IPS-NIHi7 (cell line): ENCODE results near the gene AGMO.
"Not testable (repeated sequence)": the region's sequence is repeated elsewhere in the genome, so short reads cannot be mapped to it uniquely, and the experiment has no call there.

Experiments used
- DNase-seq: peaks from one replicate; pipeline ENCODE4 v3.0.0; 2012; ENCODE audit warnings: mixed read lengths; ENCODE audit errors: extremely low spot score

Gene AGMO

DNA sequence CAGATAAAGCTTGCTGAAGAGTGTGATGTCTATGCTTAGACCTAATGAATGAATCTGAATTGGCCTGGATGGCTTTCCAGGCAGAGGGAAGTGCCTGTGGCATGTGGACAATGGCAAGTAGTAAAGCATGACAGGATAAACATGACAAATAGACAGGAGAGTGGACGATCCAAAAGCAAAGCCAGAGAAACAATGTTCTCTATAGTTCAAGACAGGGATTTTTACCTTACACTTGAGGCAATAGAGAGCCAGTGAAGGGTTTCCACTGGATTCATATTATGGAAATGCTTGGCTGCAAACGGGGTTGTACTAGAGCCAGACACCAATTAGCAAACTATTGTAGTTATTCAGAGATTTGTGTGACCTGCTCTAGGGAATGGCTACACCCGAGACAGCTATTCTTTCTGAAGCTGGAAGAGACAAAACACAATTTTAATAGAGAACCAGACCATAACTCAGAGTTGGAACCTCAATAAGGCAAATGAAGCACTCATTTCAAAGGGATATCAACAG lies 2.3 kb downstream of the AGMO start:
- no peak for DNase-seq

- DNase-seq = no peak
Observed at GRCh38 chr7:15558756-15559155, 3.1 kb downstream of the AGMO start.

DNA sequence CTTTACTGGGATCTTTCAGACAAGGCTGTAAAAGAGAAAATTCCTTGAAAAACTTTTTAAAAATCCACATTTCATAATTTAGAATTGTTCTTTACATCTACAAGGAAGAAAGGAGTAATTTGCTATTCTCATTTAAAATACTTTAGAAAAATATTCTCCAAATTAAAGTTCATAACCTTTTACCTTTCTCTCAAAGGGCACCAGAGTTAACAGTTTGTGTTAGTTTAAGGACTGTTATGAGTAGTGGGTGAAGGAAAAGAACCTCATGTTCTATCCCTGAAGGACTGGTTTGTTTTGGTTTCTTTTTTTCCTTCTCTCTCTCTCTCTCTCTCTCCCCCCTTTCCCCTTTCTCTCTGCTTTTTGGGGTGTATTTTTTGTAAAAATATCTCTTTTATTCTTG lies 4.1 kb downstream of the AGMO start:
- DNase-seq = no peak

GRCh38 chr7:15557186-15557585 lies 4.6 kb downstream of the AGMO start:
- no peak for DNase-seq

- DNase-seq = no peak
Observed at GRCh38 chr7:15556339-15557105, 5.3 kb downstream of the AGMO start.

DNA sequence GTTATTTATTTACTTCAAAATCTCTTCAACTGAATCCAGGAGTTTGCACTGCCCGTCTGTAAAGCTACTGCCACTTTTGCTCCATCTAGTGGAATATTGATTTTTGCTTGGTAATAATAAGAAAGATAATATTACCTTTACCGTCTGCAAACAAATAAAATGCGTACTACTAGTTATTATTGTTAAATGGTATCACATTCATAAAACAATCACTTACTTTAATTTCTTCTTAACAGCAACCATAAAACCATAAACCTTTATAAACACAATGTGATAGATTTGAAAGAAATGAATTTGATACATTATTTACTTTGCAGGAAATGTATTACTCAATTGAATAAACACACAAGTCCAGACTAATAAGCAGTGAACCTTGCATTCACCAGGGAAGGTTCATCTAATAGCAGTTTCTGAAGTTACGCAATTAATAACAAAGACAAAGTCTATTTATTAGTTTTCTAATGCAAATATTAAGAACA lies 6.4 kb downstream of the AGMO start:
- DNase-seq = no peak

DNA sequence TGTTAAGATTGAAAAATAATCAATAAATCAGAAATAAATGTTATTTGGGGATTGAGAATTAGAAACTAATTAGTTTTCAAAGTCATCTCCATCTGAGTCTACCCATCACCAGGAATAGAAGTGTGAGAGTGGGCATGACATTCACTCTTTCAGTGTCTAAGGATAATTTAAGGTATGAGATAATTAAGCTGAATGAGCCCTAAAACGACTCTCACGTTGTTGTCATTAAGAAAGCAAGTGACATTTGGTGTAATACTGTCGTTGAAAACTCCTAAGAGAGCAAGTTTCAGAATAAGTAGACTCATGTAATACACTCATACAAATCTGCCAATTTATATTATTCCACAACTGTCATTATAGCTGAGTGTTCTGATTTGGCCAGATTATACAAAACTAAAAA lies 7.1 kb downstream of the AGMO start:
- no peak for DNase-seq

GRCh38 chr7:15554081-15554480 lies 7.7 kb downstream of the AGMO start:
- DNase-seq = no peak

DNA sequence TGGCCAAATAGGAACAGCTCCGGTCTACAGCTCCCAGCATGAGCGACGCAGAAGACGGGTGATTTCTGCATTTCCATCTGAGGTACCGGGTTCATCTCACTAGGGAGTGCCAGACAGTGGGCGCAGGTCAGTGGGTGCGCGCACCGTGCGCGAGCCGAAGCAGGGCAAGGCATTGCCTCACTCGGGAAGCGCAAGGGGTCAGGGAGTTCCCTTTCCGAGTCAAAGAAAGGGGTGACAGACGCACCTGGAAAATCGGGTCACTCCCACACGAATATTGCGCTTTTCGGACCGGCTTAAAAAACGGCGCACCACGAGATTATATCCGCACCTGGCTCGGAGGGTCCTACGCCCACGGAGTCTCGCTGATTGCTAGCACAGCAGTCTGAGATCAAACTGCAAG lies 14.5 kb downstream of the AGMO start:
- not testable (repeated sequence) for DNase-seq

GRCh38 chr7:15546272-15546792 lies 15.5 kb downstream of the AGMO start:
- DNase-seq = no peak

- DNase-seq = no peak
Observed at GRCh38 chr7:15544050-15544449, 17.8 kb downstream of the AGMO start.

GRCh38 chr7:15543256-15543655 lies 18.6 kb downstream of the AGMO start:
- no peak for DNase-seq

DNA sequence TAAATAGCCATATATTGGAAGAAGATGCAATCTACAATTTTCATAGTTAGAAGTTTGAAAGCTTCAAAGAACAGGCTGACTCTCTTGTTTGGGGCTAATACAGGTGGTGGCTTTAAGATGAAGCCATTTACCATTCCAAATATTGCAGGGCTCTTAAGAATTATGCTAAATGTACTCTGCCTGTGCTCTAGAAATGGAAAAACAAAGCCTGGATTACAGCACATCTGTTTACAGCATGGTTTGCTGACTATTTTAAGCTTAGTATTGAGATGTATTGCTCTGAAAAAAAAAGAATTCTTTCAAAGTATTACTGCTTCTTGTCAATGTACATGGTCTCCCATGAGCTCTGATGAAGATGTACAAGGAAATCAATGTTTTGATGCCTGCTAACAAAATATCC lies 34.2 kb downstream of the AGMO start:
- DNase-seq = no peak

- DNase-seq = no peak
Observed at GRCh38 chr7:15525652-15526263, 36.1 kb downstream of the AGMO start.

DNA sequence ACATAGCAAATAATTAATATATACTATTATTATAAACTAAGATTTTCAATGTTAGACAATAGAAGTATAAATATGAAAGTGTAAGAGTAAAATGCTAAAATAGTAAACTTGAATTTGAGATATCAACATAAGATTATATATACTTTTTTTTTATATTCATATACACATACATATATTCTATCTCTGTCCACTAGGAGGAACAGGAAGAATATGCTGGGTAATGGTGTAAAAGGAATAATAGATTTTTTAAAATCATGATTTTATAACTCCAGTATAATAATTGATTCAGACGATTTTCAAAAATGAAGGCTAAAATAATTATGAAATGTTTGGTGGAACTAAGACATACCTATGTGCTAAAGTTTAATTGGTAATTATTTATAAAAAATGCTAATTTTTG lies 37.7 kb downstream of the AGMO start:
- no peak for DNase-seq

DNA sequence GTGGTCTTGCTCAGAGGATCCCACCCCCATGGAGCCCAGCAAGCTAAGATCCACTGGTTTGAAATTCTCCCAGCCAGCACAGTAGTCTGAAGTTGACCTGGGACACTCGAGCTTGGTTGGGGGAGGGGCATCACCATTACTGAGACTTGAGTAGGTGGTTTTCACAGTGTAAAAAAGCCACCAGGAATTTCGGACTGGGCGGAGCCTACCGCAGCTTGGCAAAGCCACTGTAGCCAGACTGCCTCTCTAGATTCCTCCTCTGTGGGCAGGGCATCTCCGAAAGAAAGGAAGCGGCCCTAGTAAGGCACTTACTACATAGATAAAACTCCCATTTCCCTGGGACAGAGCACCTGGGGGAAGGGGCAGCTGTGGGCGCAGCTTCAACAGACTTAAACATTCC lies 44.0 kb downstream of the AGMO start:
- DNase-seq = not testable (repeated sequence)

- no peak for DNase-seq
Observed at GRCh38 chr7:15515252-15515651, 46.6 kb downstream of the AGMO start.

DNA sequence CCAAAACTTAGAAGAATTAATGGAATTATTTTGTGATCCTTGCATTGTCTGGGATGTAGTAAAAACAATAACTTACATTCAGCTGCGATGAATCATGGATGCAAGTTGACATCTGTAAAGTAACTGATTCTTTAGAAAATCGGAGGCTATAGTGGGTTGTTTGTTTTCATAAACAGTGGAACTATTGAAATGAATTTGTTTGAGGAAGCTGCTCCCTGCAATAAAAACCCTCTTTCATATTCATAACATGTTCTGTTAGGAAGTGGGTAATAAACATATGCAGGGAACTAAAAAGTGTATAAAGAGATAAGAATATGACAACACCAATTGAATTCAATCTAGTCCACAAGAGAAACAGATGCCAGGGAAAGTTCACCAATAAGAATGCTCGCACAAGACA lies 53.6 kb downstream of the AGMO start:
- no peak for DNase-seq

- DNase-seq = no peak
Observed at GRCh38 chr7:15507708-15508107, 54.1 kb downstream of the AGMO start.

DNA sequence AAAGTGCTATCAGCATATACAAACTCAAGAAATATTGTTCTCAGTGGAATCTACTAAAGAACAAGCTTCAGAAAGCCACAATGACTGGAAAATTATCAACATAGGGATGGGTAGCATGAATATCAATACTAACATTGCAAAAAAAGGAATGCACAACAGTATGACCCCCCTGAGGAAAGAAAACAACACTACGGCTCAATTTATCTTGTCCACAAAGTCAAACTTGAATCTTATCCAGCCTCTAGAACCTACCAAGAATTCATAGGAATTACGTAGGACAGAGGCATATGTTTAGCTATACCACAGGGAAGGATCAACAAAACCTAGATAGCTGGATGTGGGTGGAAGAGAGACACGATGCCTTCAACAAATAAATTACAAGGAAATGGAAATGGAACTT lies 54.6 kb downstream of the AGMO start:
- DNase-seq = no peak

DNA sequence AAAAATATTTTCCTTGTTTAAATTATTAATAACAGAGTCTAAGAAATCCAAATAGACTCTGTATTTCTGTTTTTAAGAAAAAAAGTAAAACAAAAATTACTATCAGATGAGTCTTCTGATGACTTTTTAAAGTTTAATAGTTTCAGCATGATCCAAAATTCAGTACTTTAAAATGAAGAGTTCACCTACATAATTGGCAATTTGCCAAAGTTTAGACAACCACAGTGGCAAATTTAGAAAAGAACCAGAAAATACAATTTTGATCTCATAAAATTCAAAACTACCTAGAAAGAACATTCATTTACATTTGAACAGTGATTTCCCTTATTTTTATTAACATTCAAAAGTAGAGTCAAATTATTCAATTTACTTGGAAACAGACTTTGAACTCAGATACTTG lies 56.1 kb downstream of the AGMO start:
- no peak for DNase-seq

DNA sequence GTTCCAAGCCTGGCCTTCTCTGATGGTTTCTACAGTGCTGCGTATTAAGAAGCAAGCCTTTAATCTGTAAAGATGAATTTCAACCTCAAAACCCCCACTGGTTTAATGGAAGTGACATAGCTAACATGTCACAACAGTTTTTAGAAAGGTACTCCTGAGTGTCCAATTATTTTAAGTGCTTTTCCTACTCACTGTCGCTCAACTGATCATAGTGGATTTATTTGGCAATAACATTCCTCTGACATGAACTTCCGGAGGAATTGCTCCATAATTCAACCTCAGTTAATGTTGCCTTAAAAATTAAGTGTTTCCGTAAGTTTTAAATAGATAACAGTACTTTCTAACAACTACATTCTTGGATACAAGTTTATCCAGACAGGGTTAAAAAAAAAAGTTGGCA lies 57.5 kb downstream of the AGMO start:
- DNase-seq = no peak
